GM10266 (cell line): Measurements from ENCODE around the gene HARS2.
"Not testable (repeated sequence)": the region's sequence is repeated elsewhere in the genome, so short reads cannot be mapped to it uniquely, and the experiment has no call there.

ENCODE experiments used
- DNase-seq: peaks from one replicate; pipeline ENCODE4 v3.0.0; 2012; ENCODE audit errors: extremely low spot score
- TF ChIP-seq, protein P1 (sequence below): IDR thresholded peaks from 2 replicates; pipeline ENCODE4 v1.5.1; 2012; ENCODE audit warnings: mild to moderate bottlenecking, low read depth; ENCODE audit not compliant: control insufficient read depth, insufficient read depth; ENCODE audit errors: missing control alignments

The HARS2 gene

DNA sequence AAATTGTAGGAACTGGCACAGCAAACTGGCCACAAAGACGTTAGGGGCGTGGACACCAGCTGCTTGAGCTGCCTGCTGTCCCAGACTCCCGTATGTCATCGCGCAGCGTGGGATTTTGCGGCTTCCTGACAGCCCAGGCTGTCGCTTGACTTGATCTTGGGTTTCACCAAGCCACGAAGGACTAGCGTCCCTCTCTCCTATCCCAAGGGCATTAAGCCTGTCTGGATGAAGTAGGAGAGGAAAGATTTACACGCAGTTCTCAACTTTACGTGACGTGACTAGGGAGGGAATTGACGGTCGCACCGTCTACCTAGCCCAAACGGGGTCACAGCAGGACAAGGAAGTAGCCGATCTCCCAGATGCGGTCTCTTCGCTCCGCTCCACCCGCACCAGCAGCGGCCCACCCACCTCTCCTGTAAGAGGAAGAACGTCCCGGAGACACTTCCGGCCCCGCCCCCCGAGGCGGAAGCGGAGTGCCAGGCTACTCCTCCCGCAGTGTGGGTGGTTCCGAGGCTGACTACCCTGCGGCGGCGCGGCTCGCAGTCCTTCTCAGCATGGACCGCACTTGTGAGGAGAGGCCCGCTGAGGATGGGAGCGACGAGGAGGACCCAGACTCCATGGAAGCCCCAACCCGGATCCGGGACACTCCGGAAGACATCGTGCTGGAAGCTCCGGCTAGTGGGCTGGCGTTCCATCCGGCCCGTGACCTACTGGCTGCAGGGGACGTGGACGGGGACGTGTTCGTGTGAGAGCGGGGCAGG, 26.7 kb upstream of the HARS2 start, which contains the start of gene WDR55:
Gene WDR55 (plus strand): TSS at position 546 of the 761 bp plus-strand sequence. CDS start 9 bp downstream, at position 555.
- peak; percentile 91 for DNase-seq
- TF ChIP-seq, protein P1, sequence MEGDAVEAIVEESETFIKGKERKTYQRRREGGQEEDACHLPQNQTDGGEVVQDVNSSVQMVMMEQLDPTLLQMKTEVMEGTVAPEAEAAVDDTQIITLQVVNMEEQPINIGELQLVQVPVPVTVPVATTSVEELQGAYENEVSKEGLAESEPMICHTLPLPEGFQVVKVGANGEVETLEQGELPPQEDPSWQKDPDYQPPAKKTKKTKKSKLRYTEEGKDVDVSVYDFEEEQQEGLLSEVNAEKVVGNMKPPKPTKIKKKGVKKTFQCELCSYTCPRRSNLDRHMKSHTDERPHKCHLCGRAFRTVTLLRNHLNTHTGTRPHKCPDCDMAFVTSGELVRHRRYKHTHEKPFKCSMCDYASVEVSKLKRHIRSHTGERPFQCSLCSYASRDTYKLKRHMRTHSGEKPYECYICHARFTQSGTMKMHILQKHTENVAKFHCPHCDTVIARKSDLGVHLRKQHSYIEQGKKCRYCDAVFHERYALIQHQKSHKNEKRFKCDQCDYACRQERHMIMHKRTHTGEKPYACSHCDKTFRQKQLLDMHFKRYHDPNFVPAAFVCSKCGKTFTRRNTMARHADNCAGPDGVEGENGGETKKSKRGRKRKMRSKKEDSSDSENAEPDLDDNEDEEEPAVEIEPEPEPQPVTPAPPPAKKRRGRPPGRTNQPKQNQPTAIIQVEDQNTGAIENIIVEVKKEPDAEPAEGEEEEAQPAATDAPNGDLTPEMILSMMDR: no peak

DNA sequence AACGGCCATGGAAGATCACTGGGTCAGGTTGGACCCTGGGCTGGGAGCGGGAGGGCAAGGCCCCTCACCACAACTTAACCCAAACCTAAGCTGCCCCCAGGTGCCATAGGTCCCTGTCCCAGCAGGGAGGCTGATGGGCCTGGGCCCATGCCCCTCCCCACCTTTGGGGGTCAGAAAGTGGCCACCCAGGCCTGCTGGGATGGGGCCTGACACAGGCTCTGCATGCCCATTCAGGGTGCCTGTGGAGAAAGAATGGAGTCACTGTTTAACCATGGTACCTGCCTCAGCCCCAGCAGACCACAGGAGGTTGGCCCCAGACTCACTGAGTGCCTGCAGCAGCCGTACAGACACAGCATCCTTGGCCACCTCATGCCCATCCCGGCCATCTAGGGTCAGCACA, 20.2 kb upstream of the HARS2 start:
- not testable (repeated sequence) for DNase-seq

DNA sequence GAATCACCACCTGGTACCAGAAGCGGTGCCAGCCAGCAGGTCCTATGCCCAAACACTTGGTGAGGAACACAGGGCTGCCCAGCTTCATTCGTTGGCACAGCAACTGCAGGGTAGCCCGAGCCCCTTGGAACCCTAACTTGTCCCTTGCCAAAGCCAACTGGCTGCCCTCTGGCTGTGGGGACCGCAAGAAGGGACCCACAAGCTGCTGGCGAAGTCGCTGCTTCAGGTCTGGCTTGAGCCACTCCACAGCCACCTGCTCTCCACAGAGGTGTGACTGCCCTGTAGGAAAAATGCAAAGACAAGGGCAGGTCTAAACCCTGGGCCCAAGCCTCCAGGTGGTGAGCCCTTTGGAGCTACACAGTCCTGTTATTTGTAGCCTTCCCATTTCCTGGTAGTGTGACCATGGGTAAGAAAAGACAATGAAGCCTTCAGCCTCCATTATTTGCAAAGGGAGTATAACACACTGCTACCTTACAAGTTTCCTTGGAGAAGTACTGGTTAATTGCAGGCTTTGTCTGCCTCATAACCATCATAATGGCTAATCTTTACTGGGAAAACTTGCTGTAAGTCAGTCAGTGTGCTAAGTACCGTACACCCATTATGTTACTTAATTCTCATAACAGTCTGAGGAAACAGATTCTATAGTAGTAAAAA, 19.7 kb upstream of the HARS2 start:
- TF ChIP-seq, protein P1: no peak
- DNase-seq: no peak

DNA sequence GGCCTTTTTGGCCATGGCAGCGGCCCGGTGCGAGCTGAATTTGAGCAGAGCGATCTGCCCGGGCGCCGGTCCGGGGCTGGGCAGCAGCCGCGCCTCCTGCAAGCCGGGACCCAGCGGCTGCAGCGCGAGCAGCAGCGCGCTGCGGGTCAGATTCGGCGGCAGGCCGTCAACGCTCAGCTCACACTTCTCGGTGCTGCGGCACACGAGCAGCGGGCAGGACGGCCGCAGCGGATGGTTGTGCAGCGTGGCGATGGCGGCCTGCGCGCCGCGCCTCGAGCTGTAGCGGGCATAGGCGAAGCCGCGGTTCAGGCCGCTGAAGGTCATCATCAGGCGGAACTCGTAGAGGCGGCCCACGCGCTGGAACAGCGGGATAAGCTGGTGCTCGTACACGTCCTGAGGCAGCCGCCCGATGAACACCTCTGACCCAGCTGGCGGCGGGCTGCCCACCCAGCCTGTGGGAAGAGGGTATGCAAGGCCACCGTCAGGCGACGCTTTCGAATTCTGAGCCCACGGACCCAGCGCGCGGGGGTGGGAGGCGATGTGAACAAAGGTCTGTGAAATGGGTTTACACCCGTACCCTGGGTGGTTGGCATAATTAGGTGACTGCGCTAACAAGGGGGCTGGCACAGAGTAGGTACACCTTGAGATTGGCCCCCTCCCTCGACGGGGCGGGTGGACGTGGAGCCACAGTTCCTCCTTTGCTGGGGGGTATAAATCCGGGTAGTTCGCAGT, 18.6 kb upstream of the HARS2 start:
- TF ChIP-seq, protein P1: no peak
- peak; percentile 35 for DNase-seq

DNA sequence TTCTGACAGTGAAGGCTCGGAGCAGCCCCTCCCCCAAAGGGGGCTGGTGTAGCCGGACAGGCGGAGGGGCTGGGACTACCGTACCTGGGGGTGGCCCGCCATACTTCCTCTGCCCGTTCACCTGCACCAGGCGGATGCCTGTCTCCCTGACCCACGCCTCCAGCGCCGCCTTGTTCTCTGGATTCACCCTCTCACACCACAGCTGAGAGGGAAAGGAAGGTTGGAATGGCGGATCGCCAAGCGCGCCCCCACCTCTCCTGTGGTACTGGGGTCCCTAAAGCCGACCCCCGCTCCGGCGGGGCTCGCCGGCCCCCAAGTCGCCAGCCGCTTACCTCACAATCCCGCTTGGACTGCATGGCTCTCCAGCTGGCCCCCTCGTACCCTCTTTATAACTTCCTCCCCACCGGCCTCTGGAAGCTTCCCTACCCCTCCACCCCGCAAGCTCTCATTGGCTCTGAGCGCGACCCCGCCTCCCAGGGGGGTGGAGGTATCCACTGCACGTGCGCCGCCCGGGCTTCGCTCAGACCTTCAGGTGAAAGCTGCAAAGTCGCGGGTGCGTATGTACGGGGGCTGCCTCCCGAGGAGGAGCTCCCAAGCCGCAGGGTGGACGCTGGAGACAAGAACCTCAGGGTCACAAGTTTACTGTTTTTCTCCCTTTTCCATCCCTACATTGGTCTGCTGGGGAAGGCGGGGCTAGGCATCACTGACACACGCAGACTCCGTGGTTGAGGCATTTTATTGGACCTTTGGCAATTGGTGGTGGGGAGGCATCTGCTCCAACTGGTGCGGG, 17.9 kb upstream of the HARS2 start, which contains the start of gene DND1:
Gene DND1 (minus strand): TSS at position 390 of the 790 bp plus-strand sequence. CDS start 34 bp downstream, at position 356.
- DNase-seq: peak; percentile 38
- TF ChIP-seq, protein P1: no peak

DNA sequence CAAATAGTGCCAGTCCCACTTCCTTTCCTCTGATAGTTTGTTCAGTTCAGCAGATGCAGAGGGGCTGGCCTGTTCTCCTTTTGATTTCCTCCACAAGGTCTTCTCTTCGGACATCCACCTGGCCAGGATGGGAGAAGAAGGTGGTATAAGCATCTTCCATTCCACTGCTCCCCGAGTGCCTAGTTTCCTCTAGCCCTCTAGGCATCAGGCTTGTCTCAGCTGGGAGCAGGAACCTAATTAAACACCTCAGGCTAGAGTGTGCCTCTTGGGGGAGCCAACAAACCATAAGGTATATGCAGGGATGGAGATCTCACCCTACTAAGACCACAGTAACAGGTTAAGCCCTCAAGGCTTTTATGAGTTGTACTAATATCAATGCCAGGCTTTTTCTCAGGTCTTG, 17.0 kb upstream of the HARS2 start:
- peak; percentile 29 for DNase-seq
- TF ChIP-seq, protein P1: no peak

DNA sequence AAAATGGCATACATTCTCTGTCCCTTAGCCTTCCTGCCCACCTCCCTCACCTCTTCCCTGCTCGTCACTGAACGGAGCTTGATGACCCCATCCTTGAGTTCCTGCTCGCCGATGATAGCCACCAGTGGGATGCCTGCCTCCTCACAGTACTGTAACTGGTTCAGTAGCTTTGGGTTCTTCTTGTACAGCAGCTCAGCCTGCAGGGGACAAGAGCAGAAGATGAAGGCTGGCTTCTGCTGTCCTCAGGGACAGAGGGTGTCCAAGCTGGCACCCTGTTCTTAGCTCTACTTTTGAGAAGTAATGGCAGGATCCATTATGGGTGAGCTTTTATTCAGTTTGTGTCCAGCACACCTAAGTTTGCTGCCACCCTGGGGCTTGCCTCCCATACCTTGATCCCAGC, 16.6 kb upstream of the HARS2 start:
- no peak for DNase-seq
- TF ChIP-seq, protein P1: no peak
